Measurements from ENCODE around the gene AIRE. TPM values are rescaled to one million over a fixed set of nuclear protein-coding genes. Genes with fewer than 3 reads are reported as not detected.

AIRE gene
- total RNA-seq, 1 experiment from 2014 or later = 0.09 TPM

DNA sequence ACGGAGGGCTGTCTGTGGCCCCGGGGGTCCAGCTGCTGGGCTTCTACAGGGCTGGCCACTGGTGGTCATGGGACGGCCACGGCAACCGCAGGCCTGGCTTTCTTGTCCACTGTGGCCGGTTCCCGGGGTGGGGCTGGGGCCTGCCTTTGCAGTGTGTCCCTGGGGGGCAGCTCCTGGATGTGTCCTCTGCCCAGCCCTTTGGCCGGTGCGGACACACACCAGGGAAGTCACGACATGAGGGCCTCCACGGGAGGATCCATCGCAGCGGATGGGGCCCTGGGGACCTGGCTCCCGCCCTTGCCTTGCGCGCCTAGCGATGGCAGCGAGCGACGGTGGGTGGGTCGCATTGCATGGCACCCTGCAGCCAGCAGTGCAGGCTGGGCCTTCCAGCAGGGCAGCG lies 32.2 kb downstream of the AIRE start (continued):
- TF ChIP-seq, protein P1, sequence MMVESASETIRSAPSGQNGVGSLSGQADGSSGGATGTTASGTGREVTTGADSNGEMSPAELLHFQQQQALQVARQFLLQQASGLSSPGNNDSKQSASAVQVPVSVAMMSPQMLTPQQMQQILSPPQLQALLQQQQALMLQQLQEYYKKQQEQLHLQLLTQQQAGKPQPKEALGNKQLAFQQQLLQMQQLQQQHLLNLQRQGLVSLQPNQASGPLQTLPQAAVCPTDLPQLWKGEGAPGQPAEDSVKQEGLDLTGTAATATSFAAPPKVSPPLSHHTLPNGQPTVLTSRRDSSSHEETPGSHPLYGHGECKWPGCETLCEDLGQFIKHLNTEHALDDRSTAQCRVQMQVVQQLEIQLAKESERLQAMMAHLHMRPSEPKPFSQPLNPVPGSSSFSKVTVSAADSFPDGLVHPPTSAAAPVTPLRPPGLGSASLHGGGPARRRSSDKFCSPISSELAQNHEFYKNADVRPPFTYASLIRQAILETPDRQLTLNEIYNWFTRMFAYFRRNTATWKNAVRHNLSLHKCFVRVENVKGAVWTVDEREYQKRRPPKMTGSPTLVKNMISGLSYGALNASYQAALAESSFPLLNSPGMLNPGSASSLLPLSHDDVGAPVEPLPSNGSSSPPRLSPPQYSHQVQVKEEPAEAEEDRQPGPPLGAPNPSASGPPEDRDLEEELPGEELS (CRISPR knock-in tag; IDR thresholded peaks at IDR 0.05) = no peak
- no peak for TF ChIP-seq RORB (CRISPR knock-in tag; IDR thresholded peaks at IDR 0.05)
- TF ChIP-seq, protein P2, sequence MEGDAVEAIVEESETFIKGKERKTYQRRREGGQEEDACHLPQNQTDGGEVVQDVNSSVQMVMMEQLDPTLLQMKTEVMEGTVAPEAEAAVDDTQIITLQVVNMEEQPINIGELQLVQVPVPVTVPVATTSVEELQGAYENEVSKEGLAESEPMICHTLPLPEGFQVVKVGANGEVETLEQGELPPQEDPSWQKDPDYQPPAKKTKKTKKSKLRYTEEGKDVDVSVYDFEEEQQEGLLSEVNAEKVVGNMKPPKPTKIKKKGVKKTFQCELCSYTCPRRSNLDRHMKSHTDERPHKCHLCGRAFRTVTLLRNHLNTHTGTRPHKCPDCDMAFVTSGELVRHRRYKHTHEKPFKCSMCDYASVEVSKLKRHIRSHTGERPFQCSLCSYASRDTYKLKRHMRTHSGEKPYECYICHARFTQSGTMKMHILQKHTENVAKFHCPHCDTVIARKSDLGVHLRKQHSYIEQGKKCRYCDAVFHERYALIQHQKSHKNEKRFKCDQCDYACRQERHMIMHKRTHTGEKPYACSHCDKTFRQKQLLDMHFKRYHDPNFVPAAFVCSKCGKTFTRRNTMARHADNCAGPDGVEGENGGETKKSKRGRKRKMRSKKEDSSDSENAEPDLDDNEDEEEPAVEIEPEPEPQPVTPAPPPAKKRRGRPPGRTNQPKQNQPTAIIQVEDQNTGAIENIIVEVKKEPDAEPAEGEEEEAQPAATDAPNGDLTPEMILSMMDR (IDR thresholded peaks at IDR 0.05) = no peak

DNA sequence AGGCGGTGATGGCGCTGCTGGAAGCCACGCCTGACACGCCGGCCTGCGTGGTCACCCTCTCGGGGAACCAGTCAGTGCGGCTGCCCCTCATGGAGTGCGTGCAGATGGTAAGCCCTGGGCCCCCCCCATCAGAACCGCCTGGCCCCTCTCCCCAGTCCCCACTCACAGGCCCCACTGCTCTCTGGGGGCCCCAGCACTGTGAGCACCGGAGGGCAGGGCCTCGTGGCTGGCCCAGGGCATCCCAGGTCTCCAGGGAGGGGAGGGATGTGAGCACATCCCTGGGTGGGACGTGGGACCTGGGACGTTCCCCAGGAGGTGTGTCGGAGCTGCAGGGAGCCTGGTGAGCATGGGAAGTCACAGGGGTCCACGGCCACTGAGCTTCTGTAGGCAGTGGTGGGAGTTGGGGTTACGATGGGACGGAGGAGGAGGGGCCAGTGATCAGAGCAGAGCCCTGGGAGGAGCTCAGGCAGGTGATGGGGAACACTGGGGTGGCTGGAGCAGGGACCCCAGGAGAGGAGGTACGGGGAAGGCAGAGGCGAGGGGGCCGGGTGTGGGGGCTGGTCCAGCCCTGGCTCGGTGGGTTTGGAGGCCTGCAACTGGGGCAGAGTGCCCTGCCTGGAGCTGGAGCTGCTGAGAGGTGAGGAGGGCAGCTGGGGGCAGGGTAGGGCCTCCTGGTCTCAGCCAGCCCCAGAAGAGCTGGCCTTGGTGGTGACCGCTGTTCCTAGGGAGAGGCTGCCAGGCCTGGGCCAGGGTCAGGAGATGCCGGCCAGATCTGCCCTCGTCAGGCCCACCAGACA lies 33.0 kb downstream of the AIRE start:
- ATAC-seq = no peak
- no peaks in the 10 kb centered on the region for H3K4me1 Mint-ChIP-seq
- H3K9me3 Mint-ChIP-seq = no peaks in the 10 kb centered on the region
- ChIA-PET CTCF (interaction anchor here (1.9 kb wide), 1 partner anchor 20 kb away, joined by 6 read pairs; no protein-coding TSS in a partner anchor), POLR2A (no interaction called here)
- H3K4me3 Mint-ChIP-seq = no peak overlapping the region
- TF ChIP-seq ELF4 (CRISPR knock-in tag; IDR thresholded peaks at IDR 0.05; ENCODE audit: low read depth) (no peak), CREM (CRISPR knock-in tag; IDR thresholded peaks at IDR 0.05) (no peak), GTF2I (CRISPR knock-in tag; conservative IDR thresholded peaks at IDR 0.05) (no peak), ESRRA (CRISPR knock-in tag; IDR thresholded peaks at IDR 0.05; ENCODE audit: borderline replicate concordance) (no peak), ZNF138 (CRISPR knock-in tag; conservative IDR thresholded peaks at IDR 0.05) (no peak), GRHL2 (CRISPR knock-in tag; IDR thresholded peaks at IDR 0.05; ENCODE audit: insufficient replicate concordance, severe bottlenecking) (no peak), ZBTB21 (CRISPR knock-in tag; IDR thresholded peaks at IDR 0.05; ENCODE audit: borderline replicate concordance) (no peak), MYBL2 (CRISPR knock-in tag; IDR thresholded peaks at IDR 0.05) (no peak), MXD4 (CRISPR knock-in tag; IDR thresholded peaks at IDR 0.05; ENCODE audit: borderline replicate concordance) (no peak), NR1H2 (CRISPR knock-in tag; IDR thresholded peaks at IDR 0.05) (no peak)
- TF ChIP-seq, protein P3, sequence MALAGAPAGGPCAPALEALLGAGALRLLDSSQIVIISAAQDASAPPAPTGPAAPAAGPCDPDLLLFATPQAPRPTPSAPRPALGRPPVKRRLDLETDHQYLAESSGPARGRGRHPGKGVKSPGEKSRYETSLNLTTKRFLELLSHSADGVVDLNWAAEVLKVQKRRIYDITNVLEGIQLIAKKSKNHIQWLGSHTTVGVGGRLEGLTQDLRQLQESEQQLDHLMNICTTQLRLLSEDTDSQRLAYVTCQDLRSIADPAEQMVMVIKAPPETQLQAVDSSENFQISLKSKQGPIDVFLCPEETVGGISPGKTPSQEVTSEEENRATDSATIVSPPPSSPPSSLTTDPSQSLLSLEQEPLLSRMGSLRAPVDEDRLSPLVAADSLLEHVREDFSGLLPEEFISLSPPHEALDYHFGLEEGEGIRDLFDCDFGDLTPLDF (CRISPR knock-in tag; IDR thresholded peaks at IDR 0.05) = no peak
- TF ChIP-seq, protein P4, sequence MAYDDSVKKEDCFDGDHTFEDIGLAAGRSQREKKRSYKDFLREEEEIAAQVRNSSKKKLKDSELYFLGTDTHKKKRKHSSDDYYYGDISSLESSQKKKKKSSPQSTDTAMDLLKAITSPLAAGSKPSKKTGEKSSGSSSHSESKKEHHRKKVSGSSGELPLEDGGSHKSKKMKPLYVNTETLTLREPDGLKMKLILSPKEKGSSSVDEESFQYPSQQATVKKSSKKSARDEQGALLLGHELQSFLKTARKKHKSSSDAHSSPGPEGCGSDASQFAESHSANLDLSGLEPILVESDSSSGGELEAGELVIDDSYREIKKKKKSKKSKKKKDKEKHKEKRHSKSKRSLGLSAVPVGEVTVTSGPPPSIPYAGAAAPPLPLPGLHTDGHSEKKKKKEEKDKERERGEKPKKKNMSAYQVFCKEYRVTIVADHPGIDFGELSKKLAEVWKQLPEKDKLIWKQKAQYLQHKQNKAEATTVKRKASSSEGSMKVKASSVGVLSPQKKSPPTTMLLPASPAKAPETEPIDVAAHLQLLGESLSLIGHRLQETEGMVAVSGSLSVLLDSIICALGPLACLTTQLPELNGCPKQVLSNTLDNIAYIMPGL (CRISPR knock-in tag; IDR thresholded peaks at IDR 0.05) = no peak
- TF ChIP-seq, protein P5, sequence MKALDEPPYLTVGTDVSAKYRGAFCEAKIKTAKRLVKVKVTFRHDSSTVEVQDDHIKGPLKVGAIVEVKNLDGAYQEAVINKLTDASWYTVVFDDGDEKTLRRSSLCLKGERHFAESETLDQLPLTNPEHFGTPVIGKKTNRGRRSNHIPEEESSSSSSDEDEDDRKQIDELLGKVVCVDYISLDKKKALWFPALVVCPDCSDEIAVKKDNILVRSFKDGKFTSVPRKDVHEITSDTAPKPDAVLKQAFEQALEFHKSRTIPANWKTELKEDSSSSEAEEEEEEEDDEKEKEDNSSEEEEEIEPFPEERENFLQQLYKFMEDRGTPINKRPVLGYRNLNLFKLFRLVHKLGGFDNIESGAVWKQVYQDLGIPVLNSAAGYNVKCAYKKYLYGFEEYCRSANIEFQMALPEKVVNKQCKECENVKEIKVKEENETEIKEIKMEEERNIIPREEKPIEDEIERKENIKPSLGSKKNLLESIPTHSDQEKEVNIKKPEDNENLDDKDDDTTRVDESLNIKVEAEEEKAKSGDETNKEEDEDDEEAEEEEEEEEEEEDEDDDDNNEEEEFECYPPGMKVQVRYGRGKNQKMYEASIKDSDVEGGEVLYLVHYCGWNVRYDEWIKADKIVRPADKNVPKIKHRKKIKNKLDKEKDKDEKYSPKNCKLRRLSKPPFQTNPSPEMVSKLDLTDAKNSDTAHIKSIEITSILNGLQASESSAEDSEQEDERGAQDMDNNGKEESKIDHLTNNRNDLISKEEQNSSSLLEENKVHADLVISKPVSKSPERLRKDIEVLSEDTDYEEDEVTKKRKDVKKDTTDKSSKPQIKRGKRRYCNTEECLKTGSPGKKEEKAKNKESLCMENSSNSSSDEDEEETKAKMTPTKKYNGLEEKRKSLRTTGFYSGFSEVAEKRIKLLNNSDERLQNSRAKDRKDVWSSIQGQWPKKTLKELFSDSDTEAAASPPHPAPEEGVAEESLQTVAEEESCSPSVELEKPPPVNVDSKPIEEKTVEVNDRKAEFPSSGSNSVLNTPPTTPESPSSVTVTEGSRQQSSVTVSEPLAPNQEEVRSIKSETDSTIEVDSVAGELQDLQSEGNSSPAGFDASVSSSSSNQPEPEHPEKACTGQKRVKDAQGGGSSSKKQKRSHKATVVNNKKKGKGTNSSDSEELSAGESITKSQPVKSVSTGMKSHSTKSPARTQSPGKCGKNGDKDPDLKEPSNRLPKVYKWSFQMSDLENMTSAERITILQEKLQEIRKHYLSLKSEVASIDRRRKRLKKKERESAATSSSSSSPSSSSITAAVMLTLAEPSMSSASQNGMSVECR (CRISPR knock-in tag; IDR thresholded peaks at IDR 0.05; ENCODE audit: borderline replicate concordance) = no peak
- TF ChIP-seq, protein P6, sequence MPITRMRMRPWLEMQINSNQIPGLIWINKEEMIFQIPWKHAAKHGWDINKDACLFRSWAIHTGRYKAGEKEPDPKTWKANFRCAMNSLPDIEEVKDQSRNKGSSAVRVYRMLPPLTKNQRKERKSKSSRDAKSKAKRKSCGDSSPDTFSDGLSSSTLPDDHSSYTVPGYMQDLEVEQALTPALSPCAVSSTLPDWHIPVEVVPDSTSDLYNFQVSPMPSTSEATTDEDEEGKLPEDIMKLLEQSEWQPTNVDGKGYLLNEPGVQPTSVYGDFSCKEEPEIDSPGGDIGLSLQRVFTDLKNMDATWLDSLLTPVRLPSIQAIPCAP (CRISPR knock-in tag; IDR thresholded peaks at IDR 0.05) = no peak
- TF ChIP-seq, protein P7, sequence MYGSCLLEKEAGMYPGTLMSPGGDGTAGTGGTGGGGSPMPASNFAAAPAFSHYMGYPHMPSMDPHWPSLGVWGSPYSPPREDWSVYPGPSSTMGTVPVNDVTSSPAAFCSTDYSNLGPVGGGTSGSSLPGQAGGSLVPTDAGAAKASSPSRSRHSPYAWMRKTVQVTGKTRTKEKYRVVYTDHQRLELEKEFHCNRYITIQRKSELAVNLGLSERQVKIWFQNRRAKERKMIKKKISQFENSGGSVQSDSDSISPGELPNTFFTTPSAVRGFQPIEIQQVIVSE (CRISPR knock-in tag; IDR thresholded peaks at IDR 0.05; ENCODE audit: borderline replicate concordance) = no peak
- no peak overlapping the region for H3K27ac Mint-ChIP-seq
- peaks cover 3% of the 10 kb centered on the region; the same call in 1 of the 2 replicates for H3K36me3 Mint-ChIP-seq
- DNase-seq (ENCODE audit: low spot score) = no peak
- H3K27me3 Mint-ChIP-seq (ENCODE audit: low read depth) = no peaks in the 10 kb centered on the region
